Measurements from ENCODE around the gene CISH. TPM values are rescaled to one million over a fixed set of nuclear protein-coding genes. Genes with fewer than 3 reads are reported as not detected.

Gene CISH
- total RNA-seq, 2 donors from 2014 or later: 4.7 to 9.9 TPM

DNA sequence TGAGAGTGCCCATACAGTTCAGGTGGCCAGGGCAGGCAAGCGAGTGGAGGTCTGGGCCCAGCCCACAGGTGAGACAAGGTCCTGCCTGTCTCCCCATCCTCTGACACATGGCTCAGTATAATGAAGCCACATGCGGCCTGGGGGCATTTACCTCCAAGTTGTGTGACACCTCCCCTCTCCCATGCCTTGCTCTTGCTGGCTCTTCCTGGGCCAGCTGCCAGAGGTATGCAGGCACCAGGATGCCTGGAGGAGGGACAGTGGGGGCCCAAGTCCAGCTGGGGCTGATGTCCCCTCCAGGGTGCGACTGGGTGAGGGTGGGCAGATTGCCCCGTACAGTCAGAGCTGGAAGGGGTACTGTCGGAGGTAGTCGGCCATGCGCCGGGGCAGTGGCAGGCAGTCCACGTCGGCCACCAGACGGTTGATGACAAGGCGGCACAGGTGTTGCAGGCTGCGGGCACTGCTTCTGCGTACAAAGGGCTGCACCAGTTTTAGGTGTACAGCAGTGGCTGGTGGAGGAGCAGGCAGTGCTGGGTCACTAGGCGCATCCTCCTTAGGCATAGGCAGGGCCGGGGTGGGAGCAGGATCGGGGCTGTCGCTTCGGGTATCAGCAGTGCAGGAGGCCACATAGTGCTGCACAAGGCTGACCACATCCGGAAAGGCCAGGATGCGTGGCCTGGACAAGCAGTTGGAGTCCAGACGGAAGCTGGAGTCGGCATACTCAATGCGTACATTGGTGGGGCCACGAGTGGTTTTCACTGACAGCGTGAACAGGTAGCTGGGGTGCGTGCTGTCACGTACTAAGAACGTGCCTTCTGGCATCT lies 4.1 kb downstream of the CISH start:
- Histone ChIP-seq H3K4me1 (peaks cover 0 to 77% of the 10 kb centered on the region in 2 donors), H3K9me3 (no peaks in the 10 kb centered on the region), H3K4me3 (no peak overlapping the region), H3K27ac (peak overlapping the region in 1 of 2 donors; percentile 94), H3K27me3 (no peaks in the 10 kb centered on the region), H3K36me3 (peaks cover 20% of the 10 kb centered on the region)
- DNase-seq (ENCODE audit: low spot score): no peak
- TF ChIP-seq, protein P1, sequence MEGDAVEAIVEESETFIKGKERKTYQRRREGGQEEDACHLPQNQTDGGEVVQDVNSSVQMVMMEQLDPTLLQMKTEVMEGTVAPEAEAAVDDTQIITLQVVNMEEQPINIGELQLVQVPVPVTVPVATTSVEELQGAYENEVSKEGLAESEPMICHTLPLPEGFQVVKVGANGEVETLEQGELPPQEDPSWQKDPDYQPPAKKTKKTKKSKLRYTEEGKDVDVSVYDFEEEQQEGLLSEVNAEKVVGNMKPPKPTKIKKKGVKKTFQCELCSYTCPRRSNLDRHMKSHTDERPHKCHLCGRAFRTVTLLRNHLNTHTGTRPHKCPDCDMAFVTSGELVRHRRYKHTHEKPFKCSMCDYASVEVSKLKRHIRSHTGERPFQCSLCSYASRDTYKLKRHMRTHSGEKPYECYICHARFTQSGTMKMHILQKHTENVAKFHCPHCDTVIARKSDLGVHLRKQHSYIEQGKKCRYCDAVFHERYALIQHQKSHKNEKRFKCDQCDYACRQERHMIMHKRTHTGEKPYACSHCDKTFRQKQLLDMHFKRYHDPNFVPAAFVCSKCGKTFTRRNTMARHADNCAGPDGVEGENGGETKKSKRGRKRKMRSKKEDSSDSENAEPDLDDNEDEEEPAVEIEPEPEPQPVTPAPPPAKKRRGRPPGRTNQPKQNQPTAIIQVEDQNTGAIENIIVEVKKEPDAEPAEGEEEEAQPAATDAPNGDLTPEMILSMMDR (IDR thresholded peaks at IDR 0.05): no peak

DNA sequence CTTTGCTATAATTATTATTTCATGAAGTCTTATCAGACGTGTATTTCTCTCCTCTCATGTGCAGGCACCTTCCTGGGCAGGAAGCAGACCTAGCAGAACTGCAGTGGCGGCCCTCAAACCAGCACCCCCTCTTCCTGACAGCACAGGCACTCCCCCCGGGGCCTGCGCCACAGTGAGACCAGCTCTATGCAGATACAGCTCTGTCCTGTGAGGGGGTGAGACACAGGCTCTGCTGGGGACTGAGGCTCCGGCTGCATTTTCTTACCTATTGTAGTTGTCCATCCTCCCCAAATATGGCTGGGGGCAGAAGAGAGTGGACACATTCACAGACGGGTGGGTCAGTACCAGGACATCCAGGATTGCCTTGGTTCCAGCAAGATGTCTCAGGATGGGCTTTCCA lies 5.0 kb downstream of the CISH start:
- Histone ChIP-seq H3K4me1 (peaks cover 0 to 82% of the 10 kb centered on the region in 2 donors), H3K27me3 (no peaks in the 10 kb centered on the region), H3K27ac (peak overlapping the region; percentile 70 to 94), H3K4me3 (no peak overlapping the region), H3K9me3 (no peaks in the 10 kb centered on the region), H3K36me3 (peaks cover 20% of the 10 kb centered on the region)
- no peak for DNase-seq (ENCODE audit: low spot score)
- TF ChIP-seq, protein P1 (IDR thresholded peaks at IDR 0.05): no peak

DNA sequence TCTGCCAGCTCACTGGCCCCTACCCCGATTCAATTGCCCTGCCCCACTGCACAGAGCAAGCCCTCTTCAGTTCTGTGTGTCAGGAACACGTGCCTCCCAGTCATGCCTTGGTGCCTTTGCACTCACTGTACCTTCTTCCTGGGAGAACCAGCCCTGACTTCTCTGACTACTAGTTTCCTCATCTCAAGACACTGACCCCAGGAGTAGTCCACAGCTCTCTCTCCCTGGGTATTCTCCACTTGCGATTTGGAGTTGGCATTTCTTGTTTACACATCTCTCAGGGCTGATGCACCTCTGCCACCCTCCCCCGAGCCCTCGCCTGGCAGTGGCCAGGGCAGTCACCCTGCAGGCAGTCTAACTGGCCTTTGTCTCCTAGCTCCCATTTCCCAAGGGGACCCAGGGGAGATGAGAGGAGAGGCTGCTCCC lies 5.7 kb downstream of the CISH start:
- H3K27ac ChIP-seq: peak overlapping the region; percentile 70 to 94
- TF ChIP-seq, protein P1 (IDR thresholded peaks at IDR 0.05): no peak
- H3K4me1 ChIP-seq: peaks cover 0 to 84% of the 10 kb centered on the region in 2 donors
- H3K9me3 ChIP-seq: no peaks in the 10 kb centered on the region
- H3K27me3 ChIP-seq: no peaks in the 10 kb centered on the region
- H3K36me3 ChIP-seq: peaks cover 20% of the 10 kb centered on the region
- H3K4me3 ChIP-seq: no peak overlapping the region
- DNase-seq (ENCODE audit: low spot score): no peak

DNA sequence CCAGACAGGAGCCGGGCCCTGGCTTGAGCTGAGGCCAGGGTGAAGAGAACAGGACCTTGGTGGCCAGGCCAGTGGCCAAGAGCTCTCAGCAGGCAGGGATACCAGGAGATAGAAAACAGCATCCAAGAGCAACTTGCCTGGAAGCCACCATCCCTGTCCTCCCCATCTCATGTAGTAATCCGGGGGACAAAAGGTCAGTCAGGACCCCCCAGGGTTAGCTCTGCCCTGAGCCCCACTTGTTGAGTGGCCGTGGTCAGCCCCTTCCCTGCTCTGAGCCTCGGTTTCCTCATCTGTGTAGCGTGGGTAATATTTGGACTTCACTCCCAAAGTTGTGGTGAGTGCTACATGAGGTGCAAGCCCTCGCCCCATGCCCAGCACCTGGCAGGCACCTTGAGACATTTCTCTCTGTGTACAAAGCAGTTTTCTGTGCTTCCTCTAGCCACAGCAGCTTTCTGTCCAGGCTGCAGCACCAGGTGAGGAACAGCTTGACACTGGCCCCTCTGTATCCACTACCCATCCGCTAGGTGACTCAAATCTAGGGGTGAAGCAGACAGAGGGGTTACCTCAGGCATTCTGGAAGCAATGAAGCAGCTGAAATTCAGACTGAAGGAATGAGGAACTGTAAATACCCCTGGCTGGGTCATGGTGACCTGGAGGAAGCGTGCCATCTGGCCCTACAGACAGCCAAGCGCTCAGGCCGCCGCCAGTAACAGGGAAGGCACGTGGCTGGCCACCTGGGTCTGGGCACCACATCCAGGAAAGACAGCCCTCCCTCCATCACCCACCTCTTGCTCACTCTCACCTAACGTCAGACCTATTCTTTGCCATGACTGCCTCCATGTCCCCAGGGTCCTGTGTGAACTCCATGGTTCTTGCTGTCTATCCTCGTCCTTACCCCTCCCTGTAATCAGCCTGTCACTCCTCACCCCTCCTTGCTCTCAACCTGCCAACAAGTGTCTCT lies 6.7 kb downstream of the CISH start:
- TF ChIP-seq, protein P1 (IDR thresholded peaks at IDR 0.05): no peak
- Histone ChIP-seq H3K27me3 (no peaks in the 10 kb centered on the region), H3K4me3 (no peak overlapping the region), H3K4me1 (peaks cover 0 to 84% of the 10 kb centered on the region in 2 donors), H3K9me3 (no peaks in the 10 kb centered on the region), H3K27ac (peak overlapping the region; percentile 70 to 94), H3K36me3 (peaks cover 20% of the 10 kb centered on the region)
- no peak for DNase-seq (ENCODE audit: low spot score)

DNA sequence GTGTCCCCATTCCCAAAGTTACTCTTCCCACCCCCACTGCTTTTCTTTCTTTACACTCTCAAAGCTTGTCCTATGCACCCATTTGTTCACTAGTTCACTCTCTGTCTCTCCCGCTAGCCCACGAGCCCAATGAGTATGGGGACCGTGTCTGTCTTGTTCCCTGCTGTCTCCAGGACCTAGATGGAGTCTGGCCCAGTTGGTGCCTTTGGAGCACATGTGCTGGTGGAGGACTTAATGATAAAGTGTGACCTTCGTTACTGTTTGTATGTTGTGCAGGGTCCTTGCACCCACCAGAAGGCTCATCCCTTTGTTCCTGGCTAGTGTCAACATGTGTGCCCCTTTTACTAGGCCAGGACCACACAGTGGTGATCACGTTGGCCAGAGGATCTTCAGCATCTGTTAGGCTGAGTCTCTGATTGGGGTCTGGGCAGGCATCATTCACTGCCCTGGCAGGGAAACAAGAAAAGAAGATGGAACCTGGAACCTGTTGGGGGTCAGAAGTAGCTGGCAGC lies 7.4 kb downstream of the CISH start:
- Histone ChIP-seq H3K27ac (peak overlapping the region; percentile 70 to 94), H3K4me1 (peaks cover 0 to 87% of the 10 kb centered on the region in 2 donors), H3K27me3 (no peaks in the 10 kb centered on the region), H3K36me3 (peaks cover 20% of the 10 kb centered on the region), H3K9me3 (no peaks in the 10 kb centered on the region), H3K4me3 (no peak overlapping the region)
- TF ChIP-seq, protein P1 (IDR thresholded peaks at IDR 0.05): no peak
- no peak for DNase-seq (ENCODE audit: low spot score)

All from right atrium auricular region (tissue), 2 donors.